GM15510 (cell line): Measurements from ENCODE around the gene ARMH4.

ENCODE experiments used
- POLR2A ChIP-seq: IDR thresholded peaks from 3 replicates; pipeline ENCODE4 v1.6.1; 2011; ENCODE audit warnings: borderline replicate concordance; ENCODE audit not compliant: insufficient read length; ENCODE audit errors: extremely low read depth

Gene ARMH4

DNA sequence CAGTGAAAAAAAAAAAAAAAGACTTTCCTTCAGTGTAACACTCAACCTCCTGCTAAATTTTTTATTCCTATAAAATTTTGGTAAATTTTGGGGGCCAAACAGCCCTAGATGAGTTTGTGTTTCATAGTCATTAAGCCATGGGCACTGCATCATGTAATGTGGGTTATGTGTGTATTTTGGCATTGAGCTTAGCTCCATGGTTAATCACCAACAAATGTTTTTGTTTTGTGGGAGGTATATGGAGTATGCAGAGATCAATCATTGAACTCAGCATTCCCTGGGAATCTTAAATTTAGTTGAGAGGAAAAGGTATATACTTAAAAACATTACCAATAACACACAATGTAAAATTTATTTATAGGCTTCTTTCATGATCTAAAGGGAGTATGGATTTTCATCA, 8.5 kb upstream of the ARMH4 start:
- TF ChIP-seq POLR2A = no peak

DNA sequence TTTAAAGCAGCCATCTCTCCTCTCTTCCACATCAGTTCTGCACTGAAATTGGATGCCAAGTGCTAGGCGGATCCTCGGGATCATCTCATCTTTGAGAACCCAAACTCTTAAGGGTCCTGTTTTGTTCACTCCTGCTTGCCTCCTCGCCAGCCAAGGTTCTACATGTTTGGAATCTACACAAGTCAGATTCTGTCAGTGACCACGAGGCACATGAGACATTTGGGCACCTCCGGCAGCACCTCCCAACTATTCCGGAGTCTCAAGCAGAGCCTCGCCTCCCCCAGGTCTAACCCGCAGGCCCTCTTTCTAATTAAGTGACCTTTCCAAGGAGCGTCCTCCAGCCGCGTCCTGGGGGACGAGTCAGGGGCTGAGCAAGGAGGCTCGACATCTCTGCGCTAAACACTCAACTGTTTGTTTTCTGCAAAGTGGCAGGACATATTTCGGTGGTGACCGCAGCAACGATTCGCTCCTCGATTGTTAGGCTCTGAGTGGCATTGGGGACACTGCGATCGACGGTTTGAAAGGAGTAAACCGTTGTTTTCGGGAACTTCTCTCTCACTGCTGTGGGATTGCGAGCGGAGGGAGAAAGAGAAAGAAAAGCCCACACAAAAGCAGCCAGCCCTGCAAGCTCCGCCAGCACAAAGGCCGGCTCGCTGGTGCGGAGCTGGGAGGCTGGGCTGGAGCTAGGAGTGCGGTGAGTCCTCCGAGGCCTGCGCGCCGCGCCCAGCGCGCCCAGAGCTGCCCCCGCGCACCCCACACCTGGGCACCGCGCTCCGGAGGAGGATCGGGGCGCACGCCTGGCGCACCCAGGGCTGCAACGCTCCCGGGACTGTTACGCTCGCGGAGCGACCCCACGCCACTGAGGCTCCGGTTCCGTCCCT, 640 bp downstream of the ARMH4 start:
- no peak for TF ChIP-seq POLR2A

DNA sequence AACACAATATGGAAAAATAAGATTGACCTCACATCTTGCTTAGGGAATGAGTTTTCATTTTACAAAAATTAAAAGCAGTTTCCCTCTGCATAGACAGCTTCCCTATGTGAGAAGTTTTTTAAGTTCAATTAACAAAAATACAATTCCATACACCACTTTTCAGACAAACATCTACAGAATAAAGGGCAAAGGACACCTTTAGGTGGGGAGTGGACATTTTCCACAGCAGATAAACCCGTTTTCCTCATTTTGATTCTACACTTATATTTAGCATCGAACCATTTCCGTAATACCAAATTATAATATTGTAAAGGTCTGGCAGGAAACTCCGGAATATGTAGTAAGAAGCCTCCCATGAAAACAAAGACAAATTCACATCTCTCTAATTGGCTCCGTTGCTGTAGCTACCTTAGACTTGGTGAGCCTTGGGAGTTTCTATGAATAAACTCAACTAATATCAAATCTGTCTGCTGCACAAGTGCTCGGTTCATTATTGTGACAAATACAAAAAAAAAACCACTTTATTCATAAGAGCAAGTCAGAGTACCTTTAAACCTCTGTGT, 1.7 kb downstream of the ARMH4 start:
- no peak for TF ChIP-seq POLR2A

DNA sequence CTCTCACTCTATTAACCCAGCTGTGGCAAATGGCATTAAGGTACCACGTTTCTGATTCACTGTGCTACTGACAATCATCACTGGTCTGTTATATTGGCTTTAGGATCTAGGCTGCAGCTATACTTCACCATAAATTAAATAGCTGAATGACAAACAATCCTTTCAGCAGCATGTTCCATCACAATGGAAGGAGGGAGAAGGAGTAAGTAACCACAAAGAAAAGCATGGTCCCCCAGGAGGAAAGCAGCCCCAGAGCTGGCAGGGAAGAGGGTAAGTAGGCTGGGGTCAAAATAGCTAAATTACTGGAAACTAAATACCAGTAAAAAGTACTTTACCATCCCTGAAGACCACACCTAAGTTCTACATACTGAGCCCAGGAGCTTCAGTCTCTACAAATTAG, 2.8 kb downstream of the ARMH4 start:
- TF ChIP-seq POLR2A = no peak

DNA sequence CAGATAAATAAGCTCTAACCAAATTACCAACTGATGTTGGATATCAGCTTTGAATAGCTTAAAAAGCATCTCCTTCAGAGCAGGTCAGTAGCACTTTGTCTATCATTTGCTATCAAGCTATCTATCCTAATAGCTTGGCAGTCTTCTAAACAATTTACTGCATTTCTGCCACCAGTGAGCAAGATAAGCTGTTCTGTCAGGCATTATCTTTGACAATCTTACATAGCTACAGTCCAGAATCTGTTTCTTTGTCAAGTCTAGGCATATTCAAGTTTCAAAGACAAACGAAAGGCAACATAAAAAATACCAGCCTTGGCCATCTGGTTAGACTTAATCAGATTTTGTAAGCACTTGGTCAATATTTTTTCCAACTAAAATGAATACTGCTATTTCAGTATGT, 5.6 kb downstream of the ARMH4 start:
- no peak for TF ChIP-seq POLR2A

DNA sequence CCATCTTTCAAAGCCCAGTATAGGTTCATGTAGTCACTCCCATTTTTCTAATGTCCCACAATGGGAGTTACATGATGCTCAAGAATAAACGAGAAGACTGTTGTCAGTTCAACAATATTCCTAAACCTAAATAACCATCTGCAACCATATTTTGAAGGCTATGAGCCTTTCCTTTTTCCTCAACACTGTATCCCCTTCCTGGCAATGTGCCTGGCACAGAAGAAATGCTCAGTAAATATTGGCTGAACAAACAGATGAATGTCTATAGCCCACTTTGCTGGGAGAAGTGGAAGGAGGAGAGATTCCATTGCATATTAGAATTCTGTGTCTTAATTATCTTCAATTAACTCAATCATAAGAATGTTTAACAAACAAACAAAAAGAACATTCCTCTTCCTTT, 6.1 kb downstream of the ARMH4 start:
- TF ChIP-seq POLR2A = no peak

DNA sequence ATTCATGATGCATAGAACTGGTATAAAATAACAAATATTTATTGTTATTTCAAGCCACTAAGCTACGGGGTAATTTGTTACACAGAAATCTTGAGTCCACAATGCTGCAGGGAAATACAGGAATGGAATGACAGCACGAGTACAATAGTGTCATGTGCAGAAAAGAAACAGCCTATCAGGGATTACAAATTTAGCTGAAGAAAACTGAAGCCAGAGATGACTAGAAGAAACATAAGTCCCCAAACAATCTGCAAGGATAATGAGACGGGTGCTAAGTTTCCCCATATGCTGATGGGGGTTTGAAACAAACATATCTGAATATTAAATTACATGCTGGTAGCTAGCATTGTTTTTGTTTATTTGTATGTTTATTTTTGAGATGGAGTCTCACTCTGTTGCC, 8.9 kb downstream of the ARMH4 start:
- no peak for TF ChIP-seq POLR2A

DNA sequence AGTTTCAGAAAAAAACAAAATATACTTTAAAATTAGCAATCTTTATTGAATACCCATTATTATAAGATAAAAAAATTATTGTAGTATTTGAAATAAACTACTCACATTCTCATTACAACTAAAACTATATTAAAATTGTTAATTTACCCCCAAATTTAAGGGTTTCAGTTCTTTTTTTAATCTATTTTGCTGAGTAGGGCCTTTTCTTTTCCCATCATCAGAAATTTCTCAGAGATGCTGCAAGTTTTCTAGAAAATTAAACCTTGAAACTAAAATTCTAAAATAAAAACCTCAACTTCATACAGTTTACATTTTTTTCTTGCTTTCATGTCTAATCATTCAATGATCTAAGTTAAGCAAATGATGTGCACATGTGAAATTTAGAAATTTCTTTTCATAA, 10.1 kb downstream of the ARMH4 start:
- no peak for TF ChIP-seq POLR2A

DNA sequence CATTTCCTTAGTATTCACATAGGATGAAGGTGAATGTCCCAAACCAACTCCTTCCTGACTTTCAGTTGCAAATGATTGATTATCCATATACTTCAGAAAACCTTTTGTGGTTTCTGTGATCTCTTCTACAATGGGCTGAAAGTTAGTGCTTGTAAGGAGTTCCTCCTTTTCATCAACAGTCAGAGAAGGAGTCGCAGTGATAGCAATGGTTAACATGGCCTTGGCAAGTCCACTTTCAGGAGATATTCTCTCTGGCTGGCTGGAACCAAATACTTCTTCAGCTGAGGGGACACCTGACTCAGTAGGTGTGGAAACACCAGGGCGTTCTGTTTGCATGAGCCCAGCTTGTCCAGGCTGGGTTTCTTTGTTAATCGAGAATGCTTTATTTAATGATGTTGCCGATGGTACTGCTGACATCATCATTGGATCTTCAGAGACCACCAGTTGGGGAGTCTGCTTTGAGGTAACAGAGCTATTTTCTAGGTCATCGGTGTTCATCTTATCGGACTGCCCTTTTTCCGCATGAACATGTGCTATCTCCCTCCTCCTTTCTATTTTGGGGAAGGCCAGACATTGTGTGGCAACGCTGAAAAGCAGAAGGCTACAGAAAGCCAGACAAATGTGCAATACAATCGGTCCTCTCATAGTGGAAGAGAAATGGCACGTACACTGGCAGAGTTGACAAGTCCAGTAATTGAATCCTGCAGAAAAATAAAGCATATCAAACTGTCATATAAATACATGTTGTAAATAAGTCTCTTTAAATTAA, 13.1 kb downstream of the ARMH4 start:
- TF ChIP-seq POLR2A = no peak

DNA sequence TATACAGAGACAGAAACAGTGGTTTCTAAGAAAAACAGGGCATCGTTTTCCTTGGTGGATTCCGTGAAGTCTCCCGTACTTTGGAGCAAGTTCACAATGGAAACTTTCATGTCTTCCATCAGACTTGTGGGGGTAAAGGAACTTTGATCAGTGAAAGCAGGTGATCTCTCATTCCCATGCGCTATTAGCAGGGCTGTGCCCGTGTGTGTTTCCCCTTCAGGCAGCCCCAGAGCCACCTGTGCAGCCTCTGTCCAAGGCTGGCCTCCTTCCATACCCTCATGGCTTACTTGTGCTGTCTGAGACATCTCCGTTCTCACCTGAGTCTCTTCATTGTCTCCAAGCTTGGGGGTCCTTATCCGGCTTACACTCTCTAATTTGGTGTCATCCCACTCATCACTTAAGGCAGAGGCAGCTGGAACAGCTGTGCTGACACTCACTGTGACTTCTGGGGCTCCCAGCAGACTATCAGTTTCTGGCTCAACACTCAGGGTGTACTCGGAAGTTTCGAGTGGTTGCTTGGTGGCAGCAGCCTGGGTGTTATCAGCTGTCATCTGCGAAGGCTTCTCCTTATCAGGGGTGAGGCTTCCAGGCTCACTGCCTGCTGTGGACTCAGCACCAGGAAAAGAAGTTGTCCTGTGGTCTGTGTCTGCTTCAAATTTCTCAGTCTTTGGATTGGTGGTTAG, 13.8 kb downstream of the ARMH4 start:
- TF ChIP-seq POLR2A = no peak

DNA sequence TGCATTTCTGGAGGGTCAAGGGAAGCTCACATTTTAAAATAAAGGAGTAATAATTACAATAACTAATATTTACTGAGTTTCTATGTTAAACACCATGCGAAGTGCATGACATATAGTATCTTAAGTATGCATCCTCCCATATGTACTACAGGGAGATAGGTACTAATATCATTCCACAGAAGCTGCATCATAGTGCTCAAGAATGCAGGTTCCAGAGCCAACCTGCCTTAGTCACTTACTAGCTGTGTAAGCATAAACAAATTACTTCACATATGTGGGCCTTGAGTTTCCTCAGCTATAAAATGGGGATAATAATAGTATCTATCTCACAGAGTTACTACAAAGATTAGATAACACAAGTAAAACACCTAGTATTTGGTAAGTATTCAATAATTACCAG, 18.3 kb downstream of the ARMH4 start:
- TF ChIP-seq POLR2A = no peak

DNA sequence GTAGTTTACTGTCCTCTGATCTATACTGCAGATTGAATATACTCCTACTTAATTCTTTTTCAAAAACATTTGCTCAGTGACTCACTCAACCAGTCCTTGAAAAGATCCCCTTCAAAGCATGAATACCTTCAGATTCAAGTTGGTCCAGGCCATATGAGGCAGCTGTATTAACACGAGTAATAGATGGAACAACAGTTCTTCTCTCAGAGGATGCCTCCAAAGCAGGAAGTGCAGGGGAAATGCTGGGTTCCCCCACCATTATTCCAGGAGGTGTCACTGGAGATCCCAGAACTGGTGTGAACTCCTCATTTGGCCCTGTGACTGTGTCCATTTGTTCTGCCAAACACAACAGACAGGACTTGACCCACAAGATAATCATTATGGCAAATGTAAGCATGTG, 20.6 kb downstream of the ARMH4 start:
- TF ChIP-seq POLR2A = no peak

DNA sequence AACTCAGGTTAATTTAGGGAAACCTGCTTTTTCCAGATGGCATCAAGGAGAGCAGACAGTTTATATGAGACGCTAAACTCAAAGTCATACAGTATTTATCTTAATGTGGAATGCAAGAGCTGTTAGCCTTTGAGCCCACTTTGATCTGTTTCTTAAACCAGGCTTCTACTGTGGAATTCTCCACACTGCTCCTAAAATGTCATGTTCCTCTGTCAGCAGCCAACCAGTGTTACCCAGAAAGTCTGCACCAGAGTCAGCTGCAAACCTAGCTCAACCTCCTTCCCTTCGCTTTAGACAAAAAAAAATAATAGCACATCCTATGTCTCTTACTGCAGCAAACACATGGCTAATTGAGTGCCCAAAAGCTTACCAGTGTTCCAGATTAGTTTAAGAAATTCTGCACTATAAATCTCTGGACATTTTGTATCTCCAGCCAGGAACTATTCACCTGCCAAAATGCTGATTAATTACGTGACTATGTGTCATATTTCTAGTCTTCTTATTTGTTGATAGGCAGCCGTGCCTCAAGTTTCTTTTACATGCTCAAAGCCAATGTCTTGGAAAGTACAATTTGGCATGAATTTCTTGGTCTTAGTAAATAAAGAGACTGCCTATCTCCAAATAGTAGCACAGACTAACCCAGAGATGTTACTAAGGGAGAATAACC, 21.8 kb downstream of the ARMH4 start:
- TF ChIP-seq POLR2A = no peak

DNA sequence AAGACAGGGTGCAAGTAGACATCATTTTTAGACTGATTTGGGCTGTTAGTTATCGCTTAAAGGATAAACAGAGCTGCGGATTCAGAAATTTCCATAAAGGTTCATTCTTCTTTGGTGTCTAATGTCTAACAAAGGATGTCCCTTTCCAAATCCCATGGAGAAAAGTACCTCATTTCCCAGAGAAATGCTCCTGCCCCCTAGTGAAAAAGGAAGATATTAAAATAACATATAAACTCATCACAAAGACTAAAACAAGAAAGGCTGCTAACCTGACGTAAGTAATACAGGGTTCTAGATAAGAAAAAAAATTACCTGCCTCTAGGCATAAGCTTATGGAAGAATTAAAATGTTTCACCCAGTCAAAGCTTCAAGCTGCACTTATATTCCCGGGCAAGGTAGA, 22.8 kb downstream of the ARMH4 start:
- no peak for TF ChIP-seq POLR2A
